AG04450 (cell line): ENCODE data around the gene PPP2R2C. TPM values are rescaled to one million over a fixed set of nuclear protein-coding genes. Genes with fewer than 3 reads are reported as not detected.

ENCODE experiments used
- CTCF ChIA-PET: fragments of 300-600, 350-600 bp; formaldehyde crosslinking; extraction: SDS; loops from one replicate; lab custom pipeline; 2022; ENCODE audit warnings: antibody characterized with exemption, inconsistent platforms; lab: Charles Lee
- POLR2A ChIA-PET: fragments of 350-600 bp; formaldehyde crosslinking; extraction: SDS; loops from one replicate; lab custom pipeline; 2021; ENCODE audit warnings: antibody characterized with exemption, inconsistent platforms; lab: Yijun Ruan, JAX
- DNase-seq: peaks from one replicate; pipeline ENCODE4 v3.0.0-alpha.2; 2011; ENCODE audit warnings: low read depth, low spot score
- H3K27ac ChIP-seq: one replicate; pipeline ENCODE4 v1.5.1; 2012; ENCODE audit warnings: low read depth, low read length, control low read depth
- H3K27me3 ChIP-seq: one replicate; pipeline ENCODE4 v1.6.0; 2012; ENCODE audit warnings: low read length; ENCODE audit not compliant: control insufficient read depth, insufficient read depth
- H3K4me3 ChIP-seq: 2 replicates; pipeline ENCODE4 v1.5.1; 2011; ENCODE audit warnings: mild to moderate bottlenecking, low read depth, low read length, control low read depth
- H3K9me3 ChIP-seq: 2 replicates; pipeline ENCODE4 v1.5.1; 2012; ENCODE audit warnings: low read length; ENCODE audit not compliant: control insufficient read depth, insufficient read depth
- polyA plus RNA-seq: library from polyadenylated mRNA; depleted of rRNA; stranded (reverse); fragments of >200 nt; gene quantifications from 2 replicates; pipeline ENCODE4 v1.2.3, GENCODE V29; 2011
- TF ChIP-seq, protein P1 (sequence below): IDR thresholded peaks from 2 replicates; pipeline ENCODE4 v1.5.1; 2011; ENCODE audit warnings: low read depth, low read length, control low read depth, inconsistent platforms

Gene PPP2R2C
- polyA plus RNA-seq, 1 experiment, result 0.07 TPM

GRCh38 chr4:6307230-6307629 lies 165.2 kb downstream of the PPP2R2C start:
- H3K27ac ChIP-seq, result no peak overlapping the region
- H3K27me3 ChIP-seq, result peaks cover 38% of the 10 kb centered on the region
- no peak overlapping the region for H3K4me3 ChIP-seq
- POLR2A ChIA-PET, result no interaction called here
- TF ChIP-seq, protein P1, sequence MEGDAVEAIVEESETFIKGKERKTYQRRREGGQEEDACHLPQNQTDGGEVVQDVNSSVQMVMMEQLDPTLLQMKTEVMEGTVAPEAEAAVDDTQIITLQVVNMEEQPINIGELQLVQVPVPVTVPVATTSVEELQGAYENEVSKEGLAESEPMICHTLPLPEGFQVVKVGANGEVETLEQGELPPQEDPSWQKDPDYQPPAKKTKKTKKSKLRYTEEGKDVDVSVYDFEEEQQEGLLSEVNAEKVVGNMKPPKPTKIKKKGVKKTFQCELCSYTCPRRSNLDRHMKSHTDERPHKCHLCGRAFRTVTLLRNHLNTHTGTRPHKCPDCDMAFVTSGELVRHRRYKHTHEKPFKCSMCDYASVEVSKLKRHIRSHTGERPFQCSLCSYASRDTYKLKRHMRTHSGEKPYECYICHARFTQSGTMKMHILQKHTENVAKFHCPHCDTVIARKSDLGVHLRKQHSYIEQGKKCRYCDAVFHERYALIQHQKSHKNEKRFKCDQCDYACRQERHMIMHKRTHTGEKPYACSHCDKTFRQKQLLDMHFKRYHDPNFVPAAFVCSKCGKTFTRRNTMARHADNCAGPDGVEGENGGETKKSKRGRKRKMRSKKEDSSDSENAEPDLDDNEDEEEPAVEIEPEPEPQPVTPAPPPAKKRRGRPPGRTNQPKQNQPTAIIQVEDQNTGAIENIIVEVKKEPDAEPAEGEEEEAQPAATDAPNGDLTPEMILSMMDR, result no peak
- CTCF ChIA-PET, result no interaction called here
- peaks cover 8% of the 10 kb centered on the region; the same call in 1 of the 2 replicates for H3K9me3 ChIP-seq
- DNase-seq, result no peak

- Histone ChIP-seq H3K27me3 (peaks cover 29% of the 10 kb centered on the region), H3K4me3 (no peak overlapping the region), H3K9me3 (peaks cover 17% of the 10 kb centered on the region; the same call in 1 of the 2 replicates), H3K27ac (no peak overlapping the region)
- TF ChIP-seq, protein P1, result no peak
- POLR2A ChIA-PET, result no interaction called here
- no peak for DNase-seq
- CTCF ChIA-PET, result interaction anchor here (0.5 kb wide), 1 partner anchor 255 kb away, joined by 4 read pairs; no protein-coding TSS in a partner anchor
Observed at GRCh38 chr4:6306299-6306698, 166.1 kb downstream of the PPP2R2C start.

DNA sequence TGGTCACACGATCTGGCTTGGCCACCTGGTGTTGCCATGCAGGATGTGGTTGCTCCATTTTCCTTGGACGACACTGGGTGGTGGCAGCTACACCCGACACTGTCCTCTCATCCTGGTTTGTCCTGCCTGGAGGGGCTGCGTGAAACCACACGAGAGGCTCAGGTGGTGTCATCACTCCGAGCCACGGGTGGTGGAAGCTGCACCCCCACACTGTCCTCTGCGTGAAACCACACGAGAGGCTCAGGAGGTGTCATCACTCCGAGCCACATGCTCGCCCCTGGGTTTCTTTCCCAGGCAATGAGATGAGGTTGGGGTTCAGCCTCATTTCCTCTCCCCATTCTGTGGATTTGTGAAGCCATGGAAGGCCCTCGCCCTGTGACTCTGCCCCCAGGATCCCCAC lies 168.5 kb downstream of the PPP2R2C start:
- no peak for DNase-seq
- Histone ChIP-seq H3K27ac (no peak overlapping the region), H3K4me3 (no peak overlapping the region), H3K9me3 (peaks cover 17% of the 10 kb centered on the region; the same call in 1 of the 2 replicates), H3K27me3 (peaks cover 8% of the 10 kb centered on the region)
- POLR2A ChIA-PET, result no interaction called here
- TF ChIP-seq, protein P1, result no peak
- CTCF ChIA-PET, result no interaction called here

GRCh38 chr4:6302869-6303268 lies 169.5 kb downstream of the PPP2R2C start:
- Histone ChIP-seq H3K27ac (no peak overlapping the region), H3K9me3 (peaks cover 10% of the 10 kb centered on the region; the same call in 1 of the 2 replicates), H3K4me3 (no peak overlapping the region), H3K27me3 (peaks cover 4% of the 10 kb centered on the region)
- TF ChIP-seq, protein P1, result no peak
- CTCF ChIA-PET, result interaction anchor here (1.5 kb wide), 1 partner anchor 52 kb away, joined by 6 read pairs; no protein-coding TSS in a partner anchor
- POLR2A ChIA-PET, result no interaction called here
- no peak for DNase-seq

- Histone ChIP-seq H3K27ac (no peak overlapping the region), H3K4me3 (no peak overlapping the region), H3K27me3 (no peaks in the 10 kb centered on the region), H3K9me3 (peaks cover 10% of the 10 kb centered on the region; the same call in 1 of the 2 replicates)
- POLR2A ChIA-PET, result no interaction called here
- CTCF ChIA-PET, result interaction anchor here (1.5 kb wide), 1 partner anchor 51 kb away, joined by 6 read pairs; no protein-coding TSS in a partner anchor
- no peak for DNase-seq
- TF ChIP-seq, protein P1, result no peak
Observed at GRCh38 chr4:6301732-6302442, 170.5 kb downstream of the PPP2R2C start.
